B cell (primary cell): ENCODE data around the gene NCAM1. TPM values are rescaled to one million over a fixed set of nuclear protein-coding genes. Genes with fewer than 3 reads are reported as not detected.

Experiments used
- ATAC-seq: fragments of 200-7000 bp; cut with Tn5 transposase; one replicate; pipeline ENCODE4 v1.10.0; 2021; ENCODE audit warnings: low read depth, mild to moderate bottlenecking, moderate number of reproducible peaks, moderate library complexity
- CTCF ChIA-PET: fragments of 350-600 bp; sonication (Branson Sonifier 250); formaldehyde crosslinking; loops from one replicate; lab custom pipeline; 2021; ENCODE audit warnings: antibody characterized with exemption, inconsistent platforms; lab: Charles Lee
- POLR2A ChIA-PET: fragments of 350-600 bp; sonication (Branson Sonifier 250); formaldehyde crosslinking; loops from one replicate; lab custom pipeline; 2021; ENCODE audit warnings: antibody characterized with exemption; lab: Charles Lee
- DNase-seq: peaks from one replicate; pipeline ENCODE4 v3.0.0; 2013
- H2AFZ ChIP-seq: 2 replicates; pipeline ENCODE4 v1.6.1; 2012; ENCODE audit warnings: mild to moderate bottlenecking, low read depth, low read length; ENCODE audit not compliant: insufficient read depth, poor library complexity, severe bottlenecking
- H3K27ac ChIP-seq, 2 donors: 1 replicate in 1 of 2; 2 replicates in 1 of 2; pipeline ENCODE4 v1.5.1; 2012 to 2013; ENCODE audit warnings: low read length in 2 of 2, mild to moderate bottlenecking in 2 of 2, moderate library complexity in 1 of 2
- H3K27me3 ChIP-seq, 4 experiments: fragments of 200-600 bp in 1 of 4; sonication (generic) in 1 of 4; replicated peaks in 1 of 4; 1 replicate in 2 of 4; 2 replicates in 2 of 4; pipeline versions ENCODE4 v1.6.1 to v1.7.0; 2013 to 2016; ENCODE audit warnings: low read length in 3 of 4, mild to moderate bottlenecking in 2 of 4, mixed read lengths in 1 of 4, moderate library complexity in 1 of 4; ENCODE audit not compliant: insufficient read depth in 4 of 4, control insufficient read depth in 3 of 4; ENCODE audit errors: control extremely low read depth in 1 of 4
- H3K36me3 ChIP-seq, 2 experiments: replicated peaks in 1 of 2; 1 replicate in 1 of 2; 2 replicates in 1 of 2; pipeline versions ENCODE4 v1.6.1 to v1.7.1; 2013; ENCODE audit warnings: low read length in 1 of 2; ENCODE audit not compliant: insufficient read depth in 2 of 2, control insufficient read depth in 1 of 2; ENCODE audit errors: control extremely low read depth in 1 of 2, extremely low read depth in 1 of 2
- H3K4me1 ChIP-seq, 2 donors: fragments of 200-600 bp in 1 of 2; sonication (generic) in 1 of 2; 1 replicate in 1 of 2; 2 replicates in 1 of 2; pipeline versions ENCODE4 v1.5.1 to v1.6.1; 2013 to 2017; ENCODE audit warnings: low read length in 2 of 2; ENCODE audit not compliant: control insufficient read depth in 2 of 2, insufficient read depth in 2 of 2
- H3K4me2 ChIP-seq: replicated peaks from 2 replicates; pipeline ENCODE3; 2012; ENCODE audit warnings: mild to moderate bottlenecking, low read depth, low read length; ENCODE audit not compliant: poor library complexity, severe bottlenecking
- H3K4me3 ChIP-seq, 5 experiments: fragments of 200-600 bp in 1 of 5; sonication (generic) in 1 of 5; 1 replicate in 3 of 5; 2 replicates in 2 of 5; pipeline versions ENCODE4 v1.5.1 to v1.7.0; 2011 to 2016; ENCODE audit warnings: low read length in 4 of 5, mild to moderate bottlenecking in 4 of 5, low read depth in 2 of 5, control low read depth in 1 of 5, moderate library complexity in 1 of 5; ENCODE audit not compliant: insufficient read depth in 1 of 5; ENCODE audit errors: control extremely low read depth in 1 of 5, extremely low read depth in 1 of 5
- H3K79me2 ChIP-seq: fragments of 200-600 bp; sonication (generic); one replicate; pipeline ENCODE4 v1.6.0; 2016; ENCODE audit warnings: low read length; ENCODE audit not compliant: control insufficient read depth, insufficient read depth
- H3K9ac ChIP-seq: fragments of 200-600 bp; sonication (generic); 2 replicates; pipeline ENCODE4 v1.6.1; 2017; ENCODE audit warnings: mild to moderate bottlenecking, low read length, moderate library complexity
- H3K9me3 ChIP-seq, 3 donors: one replicate each; pipeline versions ENCODE4 v1.6.1 to v1.7.1; 2013; ENCODE audit warnings: low read length in 2 of 3; ENCODE audit not compliant: control insufficient read depth in 2 of 3, insufficient read depth in 1 of 3; ENCODE audit errors: control extremely low read depth in 1 of 3
- H4K20me1 ChIP-seq: 2 replicates; pipeline ENCODE4 v1.6.0; 2012; ENCODE audit warnings: mild to moderate bottlenecking, low read length; ENCODE audit not compliant: insufficient read depth, control insufficient read depth, poor library complexity, severe bottlenecking
- H3K27ac Mint-ChIP-seq: one replicate; pipeline ENCODE4 v1.8.0; 2021; ENCODE audit warnings: mixed read lengths
- H3K27me3 Mint-ChIP-seq: one replicate; pipeline ENCODE4 v1.8.0; 2021; ENCODE audit warnings: mixed read lengths
- H3K4me1 Mint-ChIP-seq: one replicate; pipeline ENCODE4 v1.8.0; 2021; ENCODE audit warnings: mixed read lengths
- H3K4me3 Mint-ChIP-seq: one replicate; pipeline ENCODE4 v1.8.0; 2021; ENCODE audit warnings: mixed read lengths
- H3K9me3 Mint-ChIP-seq: one replicate; pipeline ENCODE4 v1.8.0; 2022; ENCODE audit warnings: mixed read lengths; ENCODE audit not compliant: insufficient read depth
- EZH2 ChIP-seq: IDR thresholded peaks from 2 replicates; pipeline ENCODE4 v1.6.1; 2012; ENCODE audit warnings: borderline replicate concordance, low read depth, mild to moderate bottlenecking, moderate library complexity, low read length; ENCODE audit not compliant: insufficient read depth, poor library complexity, severe bottlenecking
- WGBS: methylation state at CpG from one replicate; pipeline ENCODE4 v1.1.5; 2013; ENCODE audit warnings: missing lambda C conversion rate; ENCODE audit not compliant: insufficient coverage; 5-methylcytosine and 5-hydroxymethylcytosine counted together
- intact Hi-C: fragments of 100-400 bp; cut with micrococcal nuclease; formaldehyde crosslinking; loops from one replicate; pipeline ENCODE4 v1.10.0; 2022
- polyA plus RNA-seq: library from polyadenylated mRNA; depleted of rRNA; stranded (reverse); fragments of >200 nt; gene quantifications from 2 replicates; pipeline ENCODE4 v1.2.3, GENCODE V29; 2012
- total RNA-seq, 2 donors: library from RNA; stranded (reverse); fragments of 120-200 nt in 1 of 2; gene quantifications; 1 replicate in 1 of 2; 2 replicates in 1 of 2; pipeline versions ENCODE4 v1.2.3 to v1.2.4, GENCODE V29; 2013 to 2022
- TF ChIP-seq, protein P1 (sequence below): fragments of 200-600 bp; IDR thresholded peaks from one replicate; pipeline ENCODE4 v1.8.0; 2022; ENCODE audit warnings: antibody characterized with exemption, mild to moderate bottlenecking

The NCAM1 gene
- total and polyA plus RNA-seq, 2 donors (not counting 1 experiment from before 2014, with no cell fraction given): 0.37 TPM; not detected in 1

DNA sequence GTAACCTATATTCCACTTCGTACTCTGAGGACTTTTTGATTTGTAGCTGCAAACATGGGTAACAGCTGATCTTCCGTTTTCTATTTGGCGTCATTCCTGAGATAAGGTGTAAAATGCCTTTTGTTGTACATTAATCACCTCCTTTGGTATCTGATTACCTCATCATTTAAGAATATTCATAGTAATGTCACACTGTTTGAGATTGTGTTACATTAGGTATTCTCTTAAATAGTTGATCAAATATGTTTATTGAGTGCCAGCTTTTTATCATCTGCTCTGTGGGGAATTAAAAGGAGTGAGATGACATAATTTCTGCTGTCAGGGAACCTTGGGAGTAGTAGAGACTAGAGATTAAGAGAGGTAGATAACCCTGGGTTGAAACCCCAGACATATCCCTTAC, 5.9 kb downstream of the NCAM1 start:
- Histone ChIP-seq H2AFZ (no peak overlapping the region), H3K9me3 (no peaks in the 10 kb centered on the region), H3K27me3 (peaks cover 0 to 14% (median 4%) of the 10 kb centered on the region in 4 experiments), H3K9ac (no peak overlapping the region), H3K4me1 (peaks cover 0 to 10% of the 10 kb centered on the region in 2 donors), H3K79me2 (no peaks in the 10 kb centered on the region), H3K36me3 (no peaks in the 10 kb centered on the region), H3K4me3 (no peak overlapping the region), H3K27ac (no peak overlapping the region), H3K4me2 (no peak overlapping the region), H4K20me1 (no peaks in the 10 kb centered on the region)
- no peak overlapping the region for H3K4me3 Mint-ChIP-seq
- no peak for DNase-seq
- ChIA-PET CTCF (no interaction called here), POLR2A (no interaction called here)
- no peak for ATAC-seq
- no peaks in the 10 kb centered on the region for H3K9me3 Mint-ChIP-seq
- H3K4me1 Mint-ChIP-seq: peaks cover 7% of the 10 kb centered on the region
- no CpG with 5 or more reads among the region's 3 CpGs for WGBS
- no peak overlapping the region for H3K27ac Mint-ChIP-seq
- no peak for TF ChIP-seq EZH2
- TF ChIP-seq, protein P1, sequence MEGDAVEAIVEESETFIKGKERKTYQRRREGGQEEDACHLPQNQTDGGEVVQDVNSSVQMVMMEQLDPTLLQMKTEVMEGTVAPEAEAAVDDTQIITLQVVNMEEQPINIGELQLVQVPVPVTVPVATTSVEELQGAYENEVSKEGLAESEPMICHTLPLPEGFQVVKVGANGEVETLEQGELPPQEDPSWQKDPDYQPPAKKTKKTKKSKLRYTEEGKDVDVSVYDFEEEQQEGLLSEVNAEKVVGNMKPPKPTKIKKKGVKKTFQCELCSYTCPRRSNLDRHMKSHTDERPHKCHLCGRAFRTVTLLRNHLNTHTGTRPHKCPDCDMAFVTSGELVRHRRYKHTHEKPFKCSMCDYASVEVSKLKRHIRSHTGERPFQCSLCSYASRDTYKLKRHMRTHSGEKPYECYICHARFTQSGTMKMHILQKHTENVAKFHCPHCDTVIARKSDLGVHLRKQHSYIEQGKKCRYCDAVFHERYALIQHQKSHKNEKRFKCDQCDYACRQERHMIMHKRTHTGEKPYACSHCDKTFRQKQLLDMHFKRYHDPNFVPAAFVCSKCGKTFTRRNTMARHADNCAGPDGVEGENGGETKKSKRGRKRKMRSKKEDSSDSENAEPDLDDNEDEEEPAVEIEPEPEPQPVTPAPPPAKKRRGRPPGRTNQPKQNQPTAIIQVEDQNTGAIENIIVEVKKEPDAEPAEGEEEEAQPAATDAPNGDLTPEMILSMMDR: no peak
- intact Hi-C loops: no loop called here
- H3K27me3 Mint-ChIP-seq: peaks cover 34% of the 10 kb centered on the region

DNA sequence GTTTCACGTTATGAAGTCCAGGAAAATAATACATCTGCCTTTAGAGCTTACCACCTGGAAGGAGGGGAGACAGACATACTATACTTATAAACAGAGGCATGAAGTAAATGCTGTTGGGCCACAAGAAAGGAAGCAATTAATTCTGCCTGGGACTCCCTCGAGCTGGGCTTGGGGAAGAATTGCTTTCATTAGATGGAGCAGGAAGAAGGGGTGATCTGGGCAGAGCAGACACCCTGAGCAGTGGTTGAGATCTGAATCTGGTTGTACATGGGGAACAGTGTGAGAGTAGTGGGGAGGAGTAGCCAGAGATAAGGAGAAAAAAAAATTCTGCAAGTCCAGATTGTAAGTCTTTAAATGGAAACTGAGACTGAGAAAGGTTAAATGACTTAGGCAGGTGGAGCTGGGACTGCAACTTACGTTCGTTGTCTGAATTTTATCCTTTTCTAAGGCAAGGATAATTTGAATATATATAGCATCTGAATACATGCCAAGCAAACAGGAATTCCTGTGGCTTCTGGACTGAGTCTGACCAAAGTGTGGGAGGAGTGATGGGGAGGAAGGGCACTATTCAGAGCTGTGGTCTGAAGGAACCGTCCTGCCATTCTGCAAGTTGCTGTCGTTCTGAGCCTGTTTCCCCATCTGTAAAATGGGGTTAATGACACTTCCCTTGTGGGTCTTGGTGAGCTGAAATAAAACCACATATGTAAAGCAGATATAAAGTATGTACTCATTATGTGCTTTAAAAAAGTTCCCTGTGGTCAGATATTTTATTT, 7.9 kb downstream of the NCAM1 start:
- POLR2A ChIA-PET: no interaction called here
- no peak overlapping the region for H2AFZ ChIP-seq
- TF ChIP-seq, protein P1: no peak
- TF ChIP-seq EZH2: no peak
- no peak overlapping the region for H3K27ac ChIP-seq
- H3K4me3 ChIP-seq: no peak overlapping the region
- no peak overlapping the region for H3K9ac ChIP-seq
- H3K4me2 ChIP-seq: no peak overlapping the region
- Mint-ChIP-seq H3K4me3 (no peak overlapping the region), H3K9me3 (no peaks in the 10 kb centered on the region), H3K4me1 (no peaks in the 10 kb centered on the region), H3K27ac (no peak overlapping the region), H3K27me3 (peaks cover 25% of the 10 kb centered on the region)
- peaks cover 0 to 3% (median 1%) of the 10 kb centered on the region in 4 experiments for H3K27me3 ChIP-seq
- H4K20me1 ChIP-seq: no peaks in the 10 kb centered on the region
- CTCF ChIA-PET: no interaction called here
- no peaks in the 10 kb centered on the region for H3K36me3 ChIP-seq
- DNase-seq (no peak), ATAC-seq (no peak)
- 6% methylated on average over 1 of the region's 6 CpGs for WGBS
- H3K4me1 ChIP-seq: no peaks in the 10 kb centered on the region
- intact Hi-C loops: no loop called here
- H3K9me3 ChIP-seq: no peaks in the 10 kb centered on the region
- H3K79me2 ChIP-seq: no peaks in the 10 kb centered on the region
